Measurements from ENCODE around the gene TRAPPC14.
A peak's percentile ranks its signal among the peaks of the same experiment; 100 is the strongest.

Gene TRAPPC14

GRCh38 chr7:100122568-100122967 is 36.0 kb downstream of the TRAPPC14 start:
- no peak for DNase-seq

- no peak for DNase-seq
These were observed 36.5 kb downstream of the TRAPPC14 start for GRCh38 chr7:100122067-100122466.

GRCh38 chr7:100120733-100121036 is 37.8 kb downstream of the TRAPPC14 start:
- DNase-seq: no peak

DNA sequence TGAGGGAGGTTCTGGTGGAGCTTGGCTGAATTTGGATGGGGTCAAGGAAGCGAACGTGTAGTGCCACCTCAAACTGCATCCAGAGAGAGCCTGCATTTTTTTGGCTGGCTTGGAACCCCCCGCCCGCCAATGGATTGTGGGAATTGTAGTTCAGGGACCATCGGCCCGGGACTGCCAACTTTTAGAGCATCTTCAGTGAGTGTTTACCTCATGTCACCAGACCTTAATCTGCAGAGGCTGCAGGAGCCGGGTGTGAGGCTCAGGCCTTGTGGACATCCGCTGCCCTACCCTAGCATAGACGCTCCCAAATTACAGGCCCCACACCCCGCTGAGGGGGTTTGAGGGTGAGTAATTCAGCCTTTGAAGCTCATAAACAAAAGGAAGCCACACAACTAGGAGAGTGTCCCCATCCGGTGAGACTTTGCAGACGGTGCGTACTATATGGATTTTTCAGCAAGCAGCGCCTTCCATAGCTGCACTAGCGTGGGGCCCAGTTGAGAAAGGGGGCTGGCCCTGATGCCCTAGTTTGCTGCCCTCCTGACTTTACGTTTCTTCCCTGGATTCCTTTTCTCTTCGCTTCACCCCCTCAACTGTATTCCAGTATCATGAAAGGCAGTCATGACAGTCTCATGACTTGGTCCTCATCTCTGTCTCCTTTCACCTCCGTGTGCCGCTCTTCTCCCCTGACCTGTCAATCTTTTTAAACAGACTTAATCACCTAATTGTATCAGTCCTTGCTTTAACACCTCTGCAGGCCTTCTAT is 38.4 kb downstream of the TRAPPC14 start:
- peak; percentile 63 for DNase-seq

DNA sequence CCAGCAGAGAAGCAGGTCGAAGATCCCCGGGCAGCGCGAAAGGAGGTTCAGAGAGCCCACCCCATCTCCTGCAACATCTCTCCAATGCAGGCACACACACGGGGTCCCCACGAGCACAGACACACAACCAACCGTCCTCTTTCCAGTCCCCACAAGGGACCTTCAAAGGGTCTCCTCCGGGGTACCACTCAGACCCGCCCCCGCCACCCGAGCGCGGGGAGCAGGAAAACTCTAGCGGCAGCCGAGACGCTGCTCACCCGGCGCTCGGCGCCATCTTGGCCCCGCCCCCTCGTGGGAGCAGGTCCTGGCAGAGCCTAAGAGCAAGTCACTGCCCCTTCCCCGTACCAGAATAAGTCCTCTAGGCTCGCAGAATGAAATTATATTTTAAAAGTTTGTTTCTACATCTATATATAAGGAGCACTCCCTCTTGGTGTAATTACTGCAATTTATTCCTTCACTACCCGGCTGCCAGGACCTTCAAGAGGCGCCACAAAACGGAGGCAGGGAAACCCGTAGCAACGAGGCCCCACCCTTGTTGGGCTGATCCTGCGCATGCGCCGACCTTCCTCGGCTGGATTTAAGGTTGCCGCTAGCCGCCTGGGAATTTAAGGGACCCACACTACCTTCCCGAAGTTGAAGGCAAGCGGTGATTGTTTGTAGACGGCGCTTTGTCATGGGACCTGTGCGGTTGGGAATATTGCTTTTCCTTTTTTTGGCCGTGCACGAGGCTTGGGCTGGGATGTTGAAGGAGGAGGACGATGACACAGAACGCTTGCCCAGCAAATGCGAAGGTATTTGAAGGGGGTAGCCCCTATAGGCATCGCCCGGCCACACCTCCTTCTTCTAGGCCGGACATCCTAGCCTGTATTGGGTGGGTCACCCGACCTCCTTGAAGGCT is 39.2 kb downstream of the TRAPPC14 start, which contains the start of the genes CNPY4 and TAF6:
Gene CNPY4, plus strand, starts transcription at position 563 of the 898 bp plus-strand sequence. Its CDS starts 111 bp downstream, at position 674.
Gene TAF6, minus strand, starts transcription at position 287 of the 898 bp plus-strand sequence. CDS start 5,149 bp downstream, outside the sequence.
- DNase-seq: peak; percentile 95

- DNase-seq: no peak
These were observed 40.0 kb downstream of the TRAPPC14 start for GRCh38 chr7:100118388-100119071.

DNA sequence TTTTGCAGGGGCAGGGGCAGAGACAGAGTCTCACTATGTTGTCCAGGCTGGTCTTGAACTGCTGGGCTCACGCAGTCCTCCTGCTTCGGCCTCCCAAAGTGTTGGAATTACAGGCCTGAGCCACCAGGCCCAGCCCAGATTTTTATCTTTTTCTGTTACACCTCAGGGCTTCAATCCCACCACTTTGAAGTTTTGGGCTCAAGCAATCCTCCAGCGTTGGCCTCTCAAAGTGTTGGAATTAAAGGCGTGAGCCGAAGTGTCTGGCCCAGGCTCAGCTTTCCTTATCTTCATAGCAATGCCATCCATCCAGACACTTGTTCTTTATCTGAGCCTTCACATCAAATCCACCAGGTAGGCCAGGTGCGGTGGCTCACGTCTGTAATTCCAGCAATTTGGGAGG is 43.5 kb downstream of the TRAPPC14 start:
- no peak for DNase-seq

- no peak for DNase-seq
These were observed 46.6 kb downstream of the TRAPPC14 start for GRCh38 chr7:100111914-100112313.

- no peak for DNase-seq
These were observed 47.4 kb downstream of the TRAPPC14 start for GRCh38 chr7:100111156-100111555.

DNA sequence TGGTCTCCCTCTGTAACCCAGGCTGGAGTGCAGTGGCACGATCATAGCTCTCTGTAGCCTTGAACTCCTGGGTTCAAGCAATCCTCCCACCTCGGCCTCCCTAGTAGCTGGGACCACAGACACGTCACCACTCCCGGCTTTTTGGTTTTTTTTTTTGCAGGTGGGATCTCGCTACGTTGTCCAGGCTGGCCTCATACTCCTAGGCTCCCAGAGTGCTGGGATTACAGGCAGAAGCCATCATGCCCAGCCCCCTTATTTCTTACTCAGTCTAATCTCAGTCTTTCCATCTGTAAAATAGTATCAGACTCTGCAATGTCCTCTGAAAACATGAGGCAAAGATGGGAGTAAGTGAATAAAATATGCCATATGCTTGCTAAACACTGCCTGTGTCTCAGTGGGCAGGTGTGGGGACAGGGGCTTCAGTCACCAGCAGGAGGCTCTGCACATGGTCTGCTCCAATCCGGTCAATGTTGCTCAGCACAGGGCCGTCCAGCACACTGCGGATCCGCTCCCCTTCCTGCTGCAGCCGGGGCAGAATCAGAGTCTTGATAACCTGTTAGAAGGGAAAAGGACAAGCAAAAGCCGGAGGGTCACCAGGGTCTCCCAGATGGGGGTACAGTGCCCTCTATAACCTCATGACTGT is 48.9 kb downstream of the TRAPPC14 start:
- no peak for DNase-seq

- DNase-seq: no peak
These were observed 50.6 kb downstream of the TRAPPC14 start for GRCh38 chr7:100107890-100108289.

DNA sequence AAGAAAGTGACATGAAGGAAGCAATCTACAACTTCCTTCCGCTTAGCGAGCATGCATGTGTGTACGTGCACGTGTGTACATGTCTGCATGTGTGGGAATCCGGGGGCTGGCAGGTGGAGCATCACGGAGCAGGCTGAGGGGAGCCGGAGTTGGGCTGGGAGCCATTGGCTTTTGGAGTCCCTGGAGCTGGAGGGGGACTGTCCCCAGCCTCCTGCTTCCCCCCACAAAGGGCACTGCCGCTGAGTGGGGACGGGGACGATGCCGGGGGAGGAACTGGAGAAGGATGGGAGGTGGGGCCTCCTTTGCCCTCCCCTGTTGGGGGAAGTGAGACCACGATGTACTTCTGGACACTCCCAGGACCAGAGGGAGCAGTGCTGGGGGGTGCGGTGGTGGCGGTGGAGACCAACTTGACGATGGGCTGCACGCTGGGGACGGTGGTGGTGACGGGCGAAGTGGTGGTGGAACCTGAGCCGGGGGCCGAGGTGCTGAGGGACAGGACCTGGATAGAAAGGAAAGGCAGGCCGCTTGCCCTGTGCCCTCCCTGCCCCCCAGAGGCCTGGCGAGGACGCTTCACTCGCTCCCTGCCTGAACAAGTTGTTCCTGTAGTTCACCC is 51.3 kb downstream of the TRAPPC14 start:
- DNase-seq: no peak

DNA sequence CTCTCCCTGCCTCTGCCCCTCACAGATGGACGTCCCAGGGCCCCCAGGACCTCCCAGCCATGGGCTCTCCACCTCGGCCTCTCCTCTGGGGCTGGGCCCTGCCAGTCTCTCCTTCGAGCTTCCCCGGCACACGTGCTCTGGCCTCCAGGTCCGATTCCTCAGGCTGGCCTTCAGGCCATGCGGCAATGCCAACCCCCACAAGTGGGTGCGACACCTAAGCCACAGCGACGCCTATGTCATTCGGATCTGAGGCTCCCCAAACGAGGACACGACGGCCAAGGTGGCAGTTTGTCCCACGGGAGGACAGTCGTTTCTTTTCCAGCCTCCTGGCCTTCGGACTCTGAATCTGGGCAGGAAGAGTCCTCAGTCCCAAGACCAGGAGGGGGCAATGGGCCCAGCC is 51.9 kb downstream of the TRAPPC14 start:
- DNase-seq: no peak

DNA sequence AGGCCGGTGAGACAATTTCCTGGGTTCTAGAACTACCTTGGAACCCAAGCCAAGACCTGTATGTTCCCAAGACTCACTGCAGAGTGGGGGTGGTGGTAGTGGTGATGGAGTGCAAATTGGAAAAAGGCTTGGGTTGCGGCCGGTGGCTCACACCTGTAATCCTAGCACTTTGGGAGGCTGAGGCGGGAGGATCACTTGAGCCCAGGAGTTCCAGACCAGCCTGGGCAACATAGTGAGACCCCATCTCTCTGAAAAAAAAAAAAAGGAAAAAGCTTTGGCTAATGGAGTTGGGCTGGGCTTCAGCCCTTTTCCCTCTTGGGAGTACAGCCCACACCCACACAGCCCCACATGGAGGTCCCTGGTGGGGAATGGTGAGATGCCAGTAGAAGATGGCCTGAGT is 53.0 kb downstream of the TRAPPC14 start:
- no peak for DNase-seq
